GM12801 (cell line): ENCODE data around the gene PODN.

Source experiments
- CTCF ChIP-seq: IDR thresholded peaks from one replicate; pipeline ENCODE4 v1.5.1; 2011; ENCODE audit warnings: control low read depth; ENCODE audit not compliant: insufficient read length; ENCODE audit errors: extremely low read depth

Gene PODN

GRCh38 chr1:53093451-53093754, 31.4 kb downstream of the PODN start:
- no peak for TF ChIP-seq CTCF

- TF ChIP-seq CTCF: no peak
Measured at GRCh38 chr1:53093778-53094532, 31.9 kb downstream of the PODN start.

GRCh38 chr1:53094533-53094919, 32.5 kb downstream of the PODN start:
- TF ChIP-seq CTCF: no peak

- no peak for TF ChIP-seq CTCF
Measured at GRCh38 chr1:53104289-53104913, 42.4 kb downstream of the PODN start.

- TF ChIP-seq CTCF: no peak
Measured at GRCh38 chr1:53107090-53107489, 45.1 kb downstream of the PODN start.

- TF ChIP-seq CTCF: no peak
Measured at GRCh38 chr1:53107570-53108322, 45.7 kb downstream of the PODN start.
